ENCODE results near the gene OR51Q1. TPM values are rescaled to one million over a fixed set of nuclear protein-coding genes. Genes with fewer than 3 reads are reported as not detected.

The OR51Q1 gene
- total RNA-seq, 2 donors from 2014 or later = not detected

GRCh38 chr11:5443835-5444393 is 22.0 kb downstream of the OR51Q1 start:
- Histone ChIP-seq H3K27ac (no peak overlapping the region), H3K36me3 (no peaks in the 10 kb centered on the region), H3K9me3 (no peaks in the 10 kb centered on the region), H3K4me1 (no peaks in the 10 kb centered on the region), H3K27me3 (no peaks in the 10 kb centered on the region), H3K4me3 (no peak overlapping the region)
- no peak for DNase-seq (ENCODE audit: low spot score)
- TF ChIP-seq CTCF (IDR thresholded peaks at IDR 0.05) = no peak

- H3K9me3 ChIP-seq = no peaks in the 10 kb centered on the region
Measured at GRCh38 chr11:5449023-5449422, 27.1 kb downstream of the OR51Q1 start, which contains the start of gene OR51I2. Gene OR51I2 (plus strand): TSS chr11:5449323. CDS start chr11:5453489, 4,166 bp downstream.

GRCh38 chr11:5449432-5449831 is 27.5 kb downstream of the OR51Q1 start:
- H3K4me1 ChIP-seq = no peaks in the 10 kb centered on the region
- TF ChIP-seq CTCF (IDR thresholded peaks at IDR 0.05) = no peak
- no peak for DNase-seq (ENCODE audit: low spot score)
- H3K9me3 ChIP-seq = no peaks in the 10 kb centered on the region
- H3K27me3 ChIP-seq = no peaks in the 10 kb centered on the region
- H3K4me3 ChIP-seq = no peak overlapping the region
- no peaks in the 10 kb centered on the region for H3K36me3 ChIP-seq
- no peak overlapping the region for H3K27ac ChIP-seq

More at GRCh38 chr11:5449023-5449422, 27.1 kb downstream of the OR51Q1 start, which contains the start of gene OR51I2:
- H3K27ac ChIP-seq = no peak within 1 kb of the TSS
- no peaks in the 10 kb centered on the region for H3K27me3 ChIP-seq
- no peak for TF ChIP-seq CTCF (IDR thresholded peaks at IDR 0.05)
- no peak for DNase-seq (ENCODE audit: low spot score)
- no peaks in the 10 kb centered on the region for H3K4me1 ChIP-seq
- H3K4me3 ChIP-seq = no peak within 1 kb of the TSS
- no peaks in the 10 kb centered on the region for H3K36me3 ChIP-seq

- H3K9me3 ChIP-seq = no peaks in the 10 kb centered on the region
- no peak for TF ChIP-seq CTCF (IDR thresholded peaks at IDR 0.05)
- no peak overlapping the region for H3K4me3 ChIP-seq
- no peaks in the 10 kb centered on the region for H3K27me3 ChIP-seq
- no peak for DNase-seq (ENCODE audit: low spot score)
- no peaks in the 10 kb centered on the region for H3K36me3 ChIP-seq
- H3K27ac ChIP-seq = no peak overlapping the region
- H3K4me1 ChIP-seq = no peaks in the 10 kb centered on the region
Measured at GRCh38 chr11:5460983-5461621, 39.2 kb downstream of the OR51Q1 start.

GRCh38 chr11:5467527-5467926 is 45.6 kb downstream of the OR51Q1 start:
- Histone ChIP-seq H3K4me3 (no peak overlapping the region), H3K9me3 (no peaks in the 10 kb centered on the region), H3K27ac (no peak overlapping the region), H3K36me3 (no peaks in the 10 kb centered on the region), H3K27me3 (no peaks in the 10 kb centered on the region), H3K4me1 (no peaks in the 10 kb centered on the region)
- TF ChIP-seq CTCF (IDR thresholded peaks at IDR 0.05) = no peak
- DNase-seq (ENCODE audit: low spot score) = no peak

Other genes with a start within 250 kb of the OR51Q1 start
- gene OR51V1, start 221.4 kb upstream of the OR51Q1 start, total RNA-seq = not detected
- gene HBB, start 195.0 kb upstream of the OR51Q1 start, total RNA-seq = 1,000 to 10,000 TPM; 1,514 to 1,650 TPM
- gene HBD, start 187.6 kb upstream of the OR51Q1 start, total RNA-seq = 1 to 10 TPM; 2.1 to 2.4 TPM
- gene HBG1, start 172.3 kb upstream of the OR51Q1 start, total RNA-seq = not detected
- under 1 TPM in 1 of 2 donors, not detected in 1; 0.90 TPM for gene HBG2, start 167.3 kb upstream of the OR51Q1 start, total RNA-seq
- not detected for gene HBE1, start 152.2 kb upstream of the OR51Q1 start, total RNA-seq
- not detected for gene OR51B4, start 120.2 kb upstream of the OR51Q1 start, total RNA-seq
- not detected for gene OR51B2, start 97.8 kb upstream of the OR51Q1 start, total RNA-seq
- not detected for gene OR51B5, start 78.6 kb upstream of the OR51Q1 start, total RNA-seq
- not detected for gene OR51B6, start 70.6 kb upstream of the OR51Q1 start, total RNA-seq
- not detected for gene OR51M1, start 38.3 kb upstream of the OR51Q1 start, total RNA-seq
- gene OR51I1, start 19.4 kb downstream of the OR51Q1 start, total RNA-seq = not detected
- not detected for gene OR51I2, start 27.2 kb downstream of the OR51Q1 start, total RNA-seq
- gene OR52D1, start 66.6 kb downstream of the OR51Q1 start, total RNA-seq = not detected
- gene UBQLN3, start 87.8 kb downstream of the OR51Q1 start, total RNA-seq = not detected
- under 1 TPM in 1 of 2 donors, not detected in 1; 0.30 TPM for gene UBQLNL, start 94.6 kb downstream of the OR51Q1 start, total RNA-seq
- not detected for gene OR52H1, start 126.4 kb downstream of the OR51Q1 start, total RNA-seq
- gene OR52B6, start 158.8 kb downstream of the OR51Q1 start, total RNA-seq = not detected
- 1 to 10 TPM; 1.3 TPM for gene TRIM6, start 174.5 kb downstream of the OR51Q1 start, total RNA-seq
- 1 to 10 TPM; 1.4 to 3.8 TPM for gene TRIM34, start 202.9 kb downstream of the OR51Q1 start, total RNA-seq

Measured in right atrium auricular region (tissue), 2 donors.